ENCODE data around the gene IDH1. TPM values are rescaled to one million over a fixed set of nuclear protein-coding genes. Genes with fewer than 3 reads are reported as not detected.
"Not testable (repeated sequence)": the region's sequence is repeated elsewhere in the genome, so short reads cannot be mapped to it uniquely, and the experiment has no call there.

The IDH1 gene
- total and polyA plus RNA-seq, 2 of the 13 experiments (the other 11 are each of a cell fraction or from before 2014, with no cell fraction given): 312 to 1,077 TPM

- Histone ChIP-seq H3K36me3 (replicated peaks in 1 of 2; ENCODE audit: control insufficient read depth in 1 of 2, insufficient read depth in 2 of 2, low read length in 2 of 2) (peaks cover 1 to 11% of the 10 kb centered on the region in 2 experiments; a peak in 3 of 5 replicates), H3K4me2 (ENCODE audit: low read depth, low read length) (peak overlapping the region; percentile 89), H3K4me3 (replicated peaks in 1 of 3; ENCODE audit: insufficient read depth in 1 of 3, low read depth in 2 of 3, low read length in 3 of 3) (peak overlapping the region; percentile 85 to 100 (median 100)), H3K27ac (ENCODE audit: extremely low read length, insufficient read depth, low read length) (peak overlapping the region; percentile 97), H3K9ac (ENCODE audit: insufficient read depth, low read depth, low read length) (peak overlapping the region; percentile 38), H3K79me2 (ENCODE audit: insufficient read depth, low read length) (peaks cover 25% of the 10 kb centered on the region), H2AFZ (ENCODE audit: low read length) (peak overlapping the region; percentile 94), H3K4me1 (ENCODE audit: insufficient read depth, low read length) (peaks cover 44% of the 10 kb centered on the region)
- H4K20me1 ChIP-seq (ENCODE audit: insufficient read depth, low read length); FAIRE-seq; H3K9me3 ChIP-seq (ENCODE audit: low read length); H3K27me3 ChIP-seq (ENCODE audit: control insufficient read depth in 1 of 2, insufficient read depth in 2 of 2, low read length in 2 of 2); BruUV-seq (replicated peaks); ATAC-seq; intact Hi-C loops (cut with micrococcal nuclease; ENCODE audit: unreplicated experiment): not testable (repeated sequence)
- peak; percentile 24 for DNase-seq (ENCODE audit: low spot score)
- under 1% methylated on average over 12 of the region's 12 CpGs for WGBS (ENCODE audit: low lambda C conversion rate)
- in situ Hi-C loops (cut with HindIII; ENCODE audit: extremely low pct_ligation_motif_present, low pct_unique_long_range_greater_than_20kb): loop anchor here (5.0 to 25.0 kb wide), 2 partner anchors 155 to 545 kb away; partner anchors contain the start of gene CCNYL1
- CTCF ChIA-PET (ENCODE audit: low intra/inter-chr PET ratio, low total read pairs): interaction anchor here (1.3 kb wide), 1 partner anchor 12 kb away, joined by 6 read pairs; no protein-coding TSS in a partner anchor
- POLR2A ChIA-PET: interaction anchor here (0.5 to 7.8 kb wide), 3 partner anchors 9 to 127 kb away, joined by 3 to 145 read pairs (median 11); partner anchors contain the start of gene PIKFYVE
- TF ChIP-seq POLR2G (IDR thresholded peaks at IDR 0.05; ENCODE audit: low read depth, low read length) (peak; percentile 23; the same call in 1 of the 2 replicates), SAP130 (CRISPR knock-in tag; IDR thresholded peaks at IDR 0.05; ENCODE audit: low read depth) (peak; percentile 41; the same call in 1 of the 2 replicates), SOX13 (IDR thresholded peaks at IDR 0.05) (peak; percentile 25; the same call in 1 of the 2 replicates), SOX13 (CRISPR knock-in tag; conservative IDR thresholded peaks at IDR 0.05 in 1 of 2, IDR thresholded peaks at IDR 0.05 in 1 of 2) (peak in 1 of 2 experiments; percentile 55; a peak in 2 of 4 replicates), ZNF274 (CRISPR knock-in tag; IDR thresholded peaks at IDR 0.05) (0 out of 2 replicates have a peak, but pooled peaks have one; percentile 43), ZNF280D (CRISPR knock-in tag; IDR thresholded peaks at IDR 0.05) (0 out of 2 replicates have a peak, but pooled peaks have one; percentile 33), MED1 (CRISPR knock-in tag; IDR thresholded peaks at IDR 0.05) (peak; percentile 44), DMAP1 (CRISPR knock-in tag; IDR thresholded peaks at IDR 0.05) (0 out of 2 replicates have a peak, but pooled peaks have one; percentile 36), ARID4A (CRISPR knock-in tag; IDR thresholded peaks at IDR 0.05; ENCODE audit: borderline replicate concordance) (peak; percentile 47; the same call in 1 of the 2 replicates), RFXAP (CRISPR knock-in tag; IDR thresholded peaks at IDR 0.05; ENCODE audit: borderline replicate concordance) (0 out of 2 replicates have a peak, but pooled peaks have one; percentile 47), ZNF143 (CRISPR knock-in tag; IDR thresholded peaks at IDR 0.05) (0 out of 2 replicates have a peak, but pooled peaks have one; percentile 14), ZNF263 (CRISPR knock-in tag; IDR thresholded peaks at IDR 0.05) (peak; percentile 54), TOPORS (CRISPR knock-in tag; IDR thresholded peaks at IDR 0.05) (0 out of 2 replicates have a peak, but pooled peaks have one; percentile 48), SOX5 (CRISPR knock-in tag; IDR thresholded peaks at IDR 0.05; ENCODE audit: borderline replicate concordance) (peak; percentile 50; the same call in 1 of the 2 replicates), RBFOX2 (IDR thresholded peaks at IDR 0.05; ENCODE audit: low read depth, low read length) (0 out of 2 replicates have a peak, but pooled peaks have one; percentile 18)
Observed at GRCh38 chr2:208256849-208257813, 2.3 kb upstream of the IDH1 start.
